Heart left ventricle (tissue), 13 donors: ENCODE measurements around the gene ZNF74.

Experiments used
- POLR2A ChIP-seq, 2 donors: fragments of 450-650 bp; IDR thresholded peaks; one replicate each; pipeline ENCODE4 v1.6.1; 2017; ENCODE audit warnings: antibody characterized with exemption in 2 of 2, mild to moderate bottlenecking in 2 of 2, moderate library complexity in 2 of 2
- TF ChIP-seq, protein P1 (sequence below), 12 donors: fragments of 200-600 bp; sonication (generic) in 4 of 12; IDR thresholded peaks; one replicate each; pipeline versions ENCODE4 v1.5.0 to v1.8.0; 2018 to 2022; ENCODE audit warnings: antibody characterized with exemption in 12 of 12, mild to moderate bottlenecking in 5 of 12
- donor health status: ischemic (EF 13 %, LVEDD 7.1; RV severe dilation, severe dysfunction).
- donor health status: DM: no; HTN: yes; CAD: no.
- donor health status: DM: no; HTN: no; CAD: no.
- donor health status: ischemic (EF 25% LVEDD 6.9; RV normal size, moderate dysfunction).
- donor health status: ischemic (EF 25% LVEDD 5.7; RV mildly dilated, moderate dysfunction).
- donor health status: ischemic (EF 35%, LVEDD 5.7; RV mildly dilated, moderate dysfunction).
- donor health status: nonischemic (EF 11% LVEDD 7.7; RV severe dilation, severe dysfunction).
- donor health status: DM: yes; HTN: yes; CAD: no.
- donor health status: PGD.
- donor health status: ischemic (EF 29% LVEDD 5.4; RV normal size, mild dysfunction).
- donor health status: nonischemic (EF 23%, LVEDD 6.1; RV moderate dilation, normal function).

DNA sequence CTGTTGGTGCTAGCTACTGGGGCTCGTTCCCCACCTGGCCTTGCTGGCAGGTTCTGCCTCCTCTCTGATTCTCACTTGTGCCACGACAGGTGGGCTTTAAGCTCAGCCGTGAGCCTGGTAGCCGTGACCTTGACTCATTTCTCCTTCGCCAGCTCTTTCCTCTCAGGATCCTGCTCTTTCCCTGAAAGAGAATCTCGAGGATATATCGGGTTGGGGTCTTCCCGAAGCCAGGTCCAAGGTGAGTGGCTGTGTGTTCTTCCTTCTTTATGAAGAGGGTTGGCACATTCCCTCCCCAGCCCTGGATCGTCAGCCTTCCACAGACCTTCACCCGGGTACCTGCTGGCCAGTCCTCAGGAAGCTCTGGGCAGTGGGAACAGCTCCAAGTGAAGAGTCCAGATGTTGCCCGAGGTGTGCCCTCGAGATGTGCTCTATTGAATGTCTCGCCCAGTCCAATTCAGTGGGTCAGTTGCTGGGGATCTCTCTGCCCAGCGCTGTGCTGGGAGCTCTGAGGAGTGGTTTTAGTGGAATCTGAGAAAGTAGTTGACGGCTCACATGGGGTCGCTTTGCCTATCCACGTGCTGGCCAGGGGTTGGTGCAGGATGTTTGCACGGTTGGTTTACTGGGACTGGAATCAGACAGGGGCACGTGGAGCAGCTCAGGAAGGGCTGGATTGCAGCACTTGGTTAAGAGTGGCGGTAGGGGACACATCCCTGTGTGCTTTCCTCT, 1.4 kb downstream of the ZNF74 start:
- TF ChIP-seq POLR2A (IDR thresholded peaks at IDR 0.05): no peak
- TF ChIP-seq, protein P1, sequence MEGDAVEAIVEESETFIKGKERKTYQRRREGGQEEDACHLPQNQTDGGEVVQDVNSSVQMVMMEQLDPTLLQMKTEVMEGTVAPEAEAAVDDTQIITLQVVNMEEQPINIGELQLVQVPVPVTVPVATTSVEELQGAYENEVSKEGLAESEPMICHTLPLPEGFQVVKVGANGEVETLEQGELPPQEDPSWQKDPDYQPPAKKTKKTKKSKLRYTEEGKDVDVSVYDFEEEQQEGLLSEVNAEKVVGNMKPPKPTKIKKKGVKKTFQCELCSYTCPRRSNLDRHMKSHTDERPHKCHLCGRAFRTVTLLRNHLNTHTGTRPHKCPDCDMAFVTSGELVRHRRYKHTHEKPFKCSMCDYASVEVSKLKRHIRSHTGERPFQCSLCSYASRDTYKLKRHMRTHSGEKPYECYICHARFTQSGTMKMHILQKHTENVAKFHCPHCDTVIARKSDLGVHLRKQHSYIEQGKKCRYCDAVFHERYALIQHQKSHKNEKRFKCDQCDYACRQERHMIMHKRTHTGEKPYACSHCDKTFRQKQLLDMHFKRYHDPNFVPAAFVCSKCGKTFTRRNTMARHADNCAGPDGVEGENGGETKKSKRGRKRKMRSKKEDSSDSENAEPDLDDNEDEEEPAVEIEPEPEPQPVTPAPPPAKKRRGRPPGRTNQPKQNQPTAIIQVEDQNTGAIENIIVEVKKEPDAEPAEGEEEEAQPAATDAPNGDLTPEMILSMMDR (IDR thresholded peaks at IDR 0.05): no peak
